Small intestine (tissue), 7 donors: ENCODE data around the gene IGSF9B. TPM values are rescaled to one million over a fixed set of nuclear protein-coding genes. Genes with fewer than 3 reads are reported as not detected.

Experiments
- DNase-seq, 2 donors: peaks; one replicate each; pipeline versions ENCODE4 v3.0.0 to v3.0.0-alpha.2; 2013
- FAIRE-seq: peaks from 2 replicates; lab custom pipeline; 2012; peaks lifted over from hg19 to GRCh38; lab: Jason Lieb, UNC
- H3K27ac ChIP-seq, 3 donors: one replicate each; pipeline ENCODE4 v1.5.1; 2013; ENCODE audit warnings: low read length in 2 of 3, mild to moderate bottlenecking in 2 of 3, control low read depth in 1 of 3, inconsistent platforms in 1 of 3, low read depth in 1 of 3, moderate library complexity in 1 of 3
- H3K27me3 ChIP-seq, 3 donors: one replicate each; pipeline ENCODE4 v1.6.1; 2013; ENCODE audit warnings: low read length in 3 of 3, inconsistent platforms in 1 of 3; ENCODE audit not compliant: control insufficient read depth in 3 of 3, insufficient read depth in 3 of 3
- H3K36me3 ChIP-seq, 3 donors: one replicate each; pipeline ENCODE4 v1.6.1; 2013; ENCODE audit warnings: low read length in 3 of 3, inconsistent platforms in 1 of 3, low read depth in 1 of 3, mild to moderate bottlenecking in 1 of 3, moderate library complexity in 1 of 3; ENCODE audit not compliant: control insufficient read depth in 3 of 3, insufficient read depth in 2 of 3
- H3K4me1 ChIP-seq, 3 donors: one replicate each; pipeline ENCODE4 v1.6.1; 2013; ENCODE audit warnings: low read length in 2 of 3, inconsistent platforms in 1 of 3, low read depth in 1 of 3, mild to moderate bottlenecking in 1 of 3, moderate library complexity in 1 of 3; ENCODE audit not compliant: control insufficient read depth in 3 of 3, insufficient read depth in 2 of 3
- H3K4me3 ChIP-seq, 3 donors: one replicate each; pipeline ENCODE4 v1.5.1; 2013; ENCODE audit warnings: low read length in 3 of 3, control low read depth in 1 of 3, inconsistent platforms in 1 of 3, low read depth in 1 of 3, mild to moderate bottlenecking in 1 of 3, moderate library complexity in 1 of 3
- H3K9me3 ChIP-seq, 2 donors: one replicate each; pipeline ENCODE4 v1.6.1; 2013; ENCODE audit warnings: low read depth in 1 of 2, low read length in 1 of 2; ENCODE audit not compliant: control insufficient read depth in 2 of 2, insufficient read depth in 1 of 2
- WGBS, 3 donors: extraction: QIAGEN DNeasy Blood & Tissue Kit; methylation state at CpG; one replicate each; pipeline ENCODE4 v1.1.7; 2013; 5-methylcytosine and 5-hydroxymethylcytosine counted together
- polyA plus RNA-seq, 4 donors: library from polyadenylated mRNA; stranded (reverse) in 3 of 4; unstranded in 1 of 4; fragments of 200-250 nt in 3 of 4; fragments of 120-200 nt in 1 of 4; gene quantifications; one replicate each; pipeline versions ENCODE4 v1.2.1 to v1.2.3, GENCODE V29; 2013
- donor health status: healthy with polysubstance abuse.
- donor health status: control.
- donor health status: control.
- donor health status: Bipolar disorder and iron deficiency.
- donor health status: healthy.

The IGSF9B gene
- polyA plus RNA-seq, 4 donors = 1.4 to 2.3 (median 2.1) TPM; not detected in 1

DNA sequence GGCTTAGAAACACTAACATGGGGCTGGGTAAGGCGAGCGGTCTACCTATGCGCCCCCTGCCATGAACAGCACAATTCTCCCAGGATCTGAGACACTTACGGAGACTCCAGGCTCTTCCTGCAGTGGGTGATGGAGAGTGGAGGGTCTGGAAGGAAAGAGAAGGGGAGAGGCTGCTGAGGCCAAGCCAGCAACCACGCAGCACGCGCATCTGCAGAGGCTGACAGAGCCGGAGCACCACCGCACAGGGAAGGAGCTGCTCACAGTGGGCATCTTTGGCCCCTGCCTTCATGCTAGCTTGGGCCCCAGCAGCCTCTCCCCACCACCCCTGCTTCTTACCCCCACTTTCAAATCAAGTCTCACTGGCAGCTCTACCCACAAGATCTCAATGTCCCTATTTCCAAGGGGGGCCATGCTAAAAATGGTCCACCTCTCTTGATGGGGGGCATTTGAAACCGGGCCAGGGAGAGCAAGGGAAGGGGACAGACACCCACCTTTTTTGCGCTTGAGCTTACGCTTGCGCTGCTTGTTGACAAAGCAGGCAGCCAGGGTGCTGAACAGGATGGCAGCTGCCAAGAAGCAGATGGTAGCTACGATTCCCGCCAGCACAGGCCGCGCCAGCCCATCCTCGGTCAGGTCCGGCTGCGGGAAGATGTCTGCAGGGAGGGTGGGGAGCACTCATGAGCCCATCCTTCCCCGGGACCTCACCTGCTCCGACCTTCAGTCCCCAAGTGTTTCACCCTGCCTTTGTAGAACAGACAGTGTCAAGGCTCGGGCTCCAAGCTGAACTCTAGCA is 34.5 kb downstream of the IGSF9B start:
- 93 to 96% (median 94%) methylated on average over 23 of the region's 23 CpGs for WGBS, 3 donors
- no peaks in the 10 kb centered on the region for H3K4me1 ChIP-seq
- no peak overlapping the region for H3K27ac ChIP-seq
- DNase-seq (no peak), FAIRE-seq (no peak)
- peaks cover 0 to 13% (median 0%) of the 10 kb centered on the region in 3 donors for H3K36me3 ChIP-seq
- H3K9me3 ChIP-seq = no peaks in the 10 kb centered on the region
- H3K4me3 ChIP-seq = no peak overlapping the region
- peaks cover 2 to 18% (median 10%) of the 10 kb centered on the region in 3 donors for H3K27me3 ChIP-seq

DNA sequence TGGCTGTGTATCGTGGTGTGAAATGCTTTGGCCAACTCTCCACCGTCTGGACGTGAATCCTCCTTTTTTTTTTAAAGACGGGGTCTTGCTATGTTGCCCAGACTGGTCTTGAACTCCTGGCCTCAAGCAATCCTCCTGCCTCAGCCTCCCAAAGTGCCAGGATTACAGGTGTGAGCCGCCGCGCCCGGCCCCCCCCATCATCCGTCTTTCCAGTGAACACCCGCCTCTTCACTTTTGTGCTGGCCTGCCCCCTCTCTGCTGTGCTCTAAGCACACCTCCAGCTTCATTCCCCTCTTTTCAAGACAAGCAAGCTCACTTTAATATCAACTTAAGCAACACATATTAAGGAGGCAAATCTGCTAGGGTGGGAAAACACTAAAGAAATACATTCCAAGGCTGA is 35.3 kb downstream of the IGSF9B start:
- Histone ChIP-seq H3K4me1 (no peaks in the 10 kb centered on the region), H3K27me3 (peaks cover 2 to 23% (median 14%) of the 10 kb centered on the region in 3 donors), H3K27ac (no peak overlapping the region), H3K4me3 (no peak overlapping the region), H3K36me3 (peaks cover 0 to 11% (median 0%) of the 10 kb centered on the region in 3 donors), H3K9me3 (no peaks in the 10 kb centered on the region)
- no peak for FAIRE-seq
- WGBS, 3 donors = 92 to 97% (median 93%) methylated on average over 10 of the region's 10 CpGs
- no peak for DNase-seq

DNA sequence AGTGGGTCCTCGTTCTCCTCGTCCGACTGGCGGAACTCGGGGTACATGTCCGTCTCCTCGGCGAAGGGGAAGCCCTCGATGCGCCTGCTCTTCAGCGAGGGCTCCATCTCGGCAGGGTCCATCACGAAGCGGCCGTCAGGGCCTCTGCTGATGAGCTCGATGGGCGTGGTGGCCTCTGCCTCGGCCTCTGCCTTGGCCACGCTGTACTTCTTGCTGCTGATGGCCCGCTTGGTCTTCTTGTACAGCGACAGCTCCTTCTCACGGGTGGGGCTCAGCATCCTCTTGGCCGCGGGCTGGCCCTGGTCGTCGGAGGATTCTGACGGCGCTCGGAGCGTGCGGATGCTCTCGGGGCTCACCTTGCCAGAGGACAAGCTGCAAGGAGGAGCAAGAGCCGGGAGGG is 35.7 kb downstream of the IGSF9B start:
- 95% methylated on average over 30 to 33 of the region's 33 CpGs for WGBS, 3 donors
- Histone ChIP-seq H3K4me3 (no peak overlapping the region), H3K27me3 (peaks cover 2 to 25% (median 14%) of the 10 kb centered on the region in 3 donors), H3K9me3 (no peaks in the 10 kb centered on the region), H3K4me1 (no peaks in the 10 kb centered on the region), H3K36me3 (peaks cover 0 to 13% (median 0%) of the 10 kb centered on the region in 3 donors), H3K27ac (no peak overlapping the region)
- FAIRE-seq (no peak), DNase-seq (no peak)

DNA sequence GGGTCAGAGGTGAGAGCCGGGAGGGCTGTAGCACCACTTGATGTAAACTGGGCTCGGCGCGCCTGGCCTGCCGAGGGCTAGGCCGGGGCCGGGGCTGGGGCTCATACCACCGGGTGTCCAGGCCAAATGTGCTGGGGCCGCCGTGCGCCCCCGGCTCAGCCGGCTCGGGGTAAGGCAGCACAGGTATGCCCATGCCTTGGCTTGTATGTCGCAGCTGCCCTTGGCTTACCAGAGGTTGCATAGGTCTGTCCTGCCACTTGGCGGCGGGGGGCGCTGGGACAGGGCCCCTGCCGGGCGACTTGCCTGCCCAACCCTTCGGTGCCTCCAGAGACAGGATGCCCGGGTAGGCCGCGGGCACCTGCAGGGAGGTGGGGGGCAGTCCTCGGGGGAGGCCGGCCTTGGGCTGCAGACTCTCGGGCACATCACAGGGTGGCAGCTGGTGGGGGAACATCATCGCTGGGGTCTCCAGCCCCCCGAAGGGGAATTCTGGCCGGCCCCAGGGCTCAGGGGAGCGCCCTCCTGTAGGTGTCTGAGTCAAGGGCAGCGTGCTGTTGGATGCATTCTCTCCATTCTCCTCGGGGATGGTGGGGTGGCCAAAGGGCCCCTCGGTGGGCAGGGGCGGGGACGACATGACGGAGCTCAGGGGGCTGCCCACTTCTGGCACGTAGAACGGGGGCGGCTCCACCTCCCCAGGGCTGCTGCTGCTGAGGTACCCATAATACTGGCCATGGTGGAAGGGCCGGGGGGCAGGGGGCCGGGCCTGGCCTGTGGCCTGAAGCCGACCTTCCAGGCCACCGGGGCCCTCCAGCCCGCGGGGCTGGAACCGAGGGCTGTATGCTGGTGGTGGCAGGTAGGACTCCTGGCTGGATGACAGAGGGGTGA is 36.4 kb downstream of the IGSF9B start:
- Histone ChIP-seq H3K4me1 (no peaks in the 10 kb centered on the region), H3K27ac (no peak overlapping the region), H3K27me3 (peaks cover 2 to 25% (median 14%) of the 10 kb centered on the region in 3 donors), H3K4me3 (no peak overlapping the region), H3K9me3 (no peaks in the 10 kb centered on the region), H3K36me3 (peaks cover 0 to 10% (median 0%) of the 10 kb centered on the region in 3 donors)
- DNase-seq = no peak
- 90 to 93% (median 90%) methylated on average over 36 to 47 of the region's 47 CpGs for WGBS, 3 donors
- no peak for FAIRE-seq

DNA sequence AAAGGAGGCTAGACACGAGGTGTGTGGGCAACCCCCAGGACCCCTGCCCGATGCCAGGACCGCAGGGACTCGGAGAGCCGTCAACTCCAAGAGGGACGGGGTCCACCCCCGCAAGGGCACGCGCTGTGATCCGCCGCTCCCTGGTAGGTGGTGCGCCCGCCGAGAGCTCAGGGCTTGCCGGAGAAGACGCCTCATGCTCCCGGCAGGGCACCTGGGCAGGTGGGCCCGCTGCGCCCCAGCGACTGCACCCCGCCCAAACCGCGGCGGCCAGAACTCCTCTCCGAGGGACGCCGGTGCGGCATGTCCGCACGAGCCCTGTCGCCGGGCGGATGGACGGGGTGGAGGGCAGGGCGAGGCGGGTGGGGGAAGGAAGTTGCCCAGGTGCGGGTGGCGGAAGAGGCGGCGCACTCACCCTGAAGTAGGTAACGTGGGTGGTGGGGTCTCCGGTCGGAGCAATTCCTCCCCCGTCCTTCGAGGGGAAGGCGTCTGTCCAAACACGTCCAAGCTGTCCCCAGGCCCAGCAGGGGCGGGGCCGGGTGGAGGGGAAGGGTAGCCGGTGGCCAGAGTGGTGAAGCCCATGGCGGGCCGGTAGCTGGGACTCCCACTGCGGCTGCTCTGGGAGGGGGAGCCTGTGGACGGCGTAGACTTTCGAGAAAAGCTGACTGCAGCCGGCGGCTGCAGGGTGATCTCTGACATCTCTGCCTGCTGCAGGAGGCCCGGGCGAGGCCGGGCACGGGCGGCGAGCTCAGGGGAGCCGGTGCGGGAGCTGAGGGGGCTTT is 37.2 kb downstream of the IGSF9B start:
- Histone ChIP-seq H3K27ac (no peak overlapping the region), H3K36me3 (peaks cover 0 to 6% (median 0%) of the 10 kb centered on the region in 3 donors), H3K4me3 (peak overlapping the region in 1 of 3 donors; percentile 8), H3K4me1 (no peaks in the 10 kb centered on the region), H3K27me3 (peaks cover 2 to 25% (median 14%) of the 10 kb centered on the region in 3 donors), H3K9me3 (no peaks in the 10 kb centered on the region)
- FAIRE-seq (no peak), DNase-seq (no peak)
- WGBS, 3 donors = 41 to 58% (median 53%) methylated on average over 60 to 66 of the region's 66 CpGs

DNA sequence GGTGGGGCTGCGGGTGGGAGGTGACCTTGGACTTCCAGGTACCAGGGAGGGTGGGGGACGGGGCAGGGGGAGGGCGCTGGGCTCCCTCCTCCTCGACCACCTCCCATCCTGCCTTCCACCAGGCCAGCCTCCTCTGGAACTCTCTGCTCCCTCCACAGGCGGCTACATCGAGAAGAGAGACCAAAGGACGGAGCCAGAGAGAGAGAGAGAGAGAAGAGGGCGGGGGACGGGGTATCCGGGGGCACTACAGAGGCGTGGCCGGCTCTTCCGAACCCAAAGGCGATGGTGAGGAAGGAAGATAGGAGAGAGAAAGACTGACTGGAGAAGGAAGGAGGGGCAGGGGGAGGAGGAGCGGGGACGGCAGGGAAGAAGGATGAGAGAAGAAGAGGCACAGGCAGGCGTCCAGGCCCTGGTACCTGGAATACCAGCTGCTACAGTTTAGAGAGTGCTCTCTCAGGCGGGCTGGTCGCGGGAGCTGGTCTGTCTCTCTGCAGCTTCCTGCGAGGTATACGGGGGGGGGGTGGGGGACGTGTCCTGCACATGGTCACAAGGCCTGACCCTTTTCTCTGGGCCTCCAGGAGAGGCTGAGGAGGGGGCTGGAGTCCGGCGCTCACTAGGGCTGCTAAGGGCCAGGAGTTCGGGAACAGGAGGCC is 38.0 kb downstream of the IGSF9B start:
- FAIRE-seq (no peak), DNase-seq (no peak)
- H3K9me3 ChIP-seq = no peaks in the 10 kb centered on the region
- WGBS, 3 donors = 16 to 22% (median 16%) methylated on average over 21 to 26 of the region's 26 CpGs
- peaks cover 2 to 25% (median 14%) of the 10 kb centered on the region in 3 donors for H3K27me3 ChIP-seq
- no peaks in the 10 kb centered on the region for H3K4me1 ChIP-seq
- peaks cover 0 to 5% (median 0%) of the 10 kb centered on the region in 3 donors for H3K36me3 ChIP-seq
- H3K27ac ChIP-seq = no peak overlapping the region
- no peak overlapping the region for H3K4me3 ChIP-seq

DNA sequence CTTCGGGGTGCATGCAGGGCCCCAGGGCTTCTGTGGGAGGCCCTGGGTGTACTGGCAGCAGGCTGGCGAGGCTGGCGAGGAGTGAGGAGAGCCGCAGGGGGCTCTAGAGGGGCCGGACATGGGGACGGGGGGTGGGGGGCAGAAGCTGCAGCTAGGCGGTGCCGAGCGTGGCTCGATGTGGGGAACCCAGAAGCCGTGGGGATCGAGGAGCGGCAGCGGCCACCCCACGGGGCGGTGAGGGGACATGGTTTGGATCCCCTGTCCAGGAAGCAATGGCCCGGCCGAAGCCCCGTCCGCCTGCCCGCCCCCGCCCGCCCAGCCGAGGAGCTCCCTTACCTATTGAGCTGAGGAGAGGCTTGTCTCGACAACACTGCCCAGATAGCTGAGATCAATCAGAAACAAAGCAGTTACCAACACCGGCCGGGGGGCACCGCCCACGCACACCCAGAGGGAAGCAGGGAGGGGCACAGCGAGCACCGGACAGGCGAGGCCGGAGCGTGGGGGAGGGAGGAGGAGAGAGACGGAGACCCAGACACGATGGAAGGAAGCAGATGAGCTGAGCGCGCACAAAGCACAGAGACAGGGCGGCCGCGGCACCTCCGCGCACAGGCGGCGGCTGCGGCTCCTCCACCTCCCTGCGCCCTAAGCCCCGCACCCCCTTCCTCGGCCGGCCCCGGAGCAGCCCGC is 38.7 kb downstream of the IGSF9B start:
- H3K4me3 ChIP-seq = no peak overlapping the region
- 33 to 36% (median 35%) methylated on average over 44 to 52 of the region's 52 CpGs for WGBS, 3 donors
- DNase-seq (peak in 1 of 2 donors; percentile 8), FAIRE-seq (no peak)
- peaks cover 2 to 25% (median 14%) of the 10 kb centered on the region in 3 donors for H3K27me3 ChIP-seq
- no peaks in the 10 kb centered on the region for H3K4me1 ChIP-seq
- H3K9me3 ChIP-seq = no peaks in the 10 kb centered on the region
- H3K36me3 ChIP-seq = peaks cover 0 to 5% (median 0%) of the 10 kb centered on the region in 3 donors
- no peak overlapping the region for H3K27ac ChIP-seq
